ENCODE measurements around the gene B3GNT3. TPM values are rescaled to one million over a fixed set of nuclear protein-coding genes. Genes with fewer than 3 reads are reported as not detected.

Gene B3GNT3
- not detected in 2 replicates for total RNA-seq

GRCh38 chr19:17794731-17795494 is at the start of gene B3GNT3:
Gene B3GNT3, plus strand, starts transcription at chr19:17795138. Its CDS starts 12,670 bp downstream, at chr19:17807808.

DNA sequence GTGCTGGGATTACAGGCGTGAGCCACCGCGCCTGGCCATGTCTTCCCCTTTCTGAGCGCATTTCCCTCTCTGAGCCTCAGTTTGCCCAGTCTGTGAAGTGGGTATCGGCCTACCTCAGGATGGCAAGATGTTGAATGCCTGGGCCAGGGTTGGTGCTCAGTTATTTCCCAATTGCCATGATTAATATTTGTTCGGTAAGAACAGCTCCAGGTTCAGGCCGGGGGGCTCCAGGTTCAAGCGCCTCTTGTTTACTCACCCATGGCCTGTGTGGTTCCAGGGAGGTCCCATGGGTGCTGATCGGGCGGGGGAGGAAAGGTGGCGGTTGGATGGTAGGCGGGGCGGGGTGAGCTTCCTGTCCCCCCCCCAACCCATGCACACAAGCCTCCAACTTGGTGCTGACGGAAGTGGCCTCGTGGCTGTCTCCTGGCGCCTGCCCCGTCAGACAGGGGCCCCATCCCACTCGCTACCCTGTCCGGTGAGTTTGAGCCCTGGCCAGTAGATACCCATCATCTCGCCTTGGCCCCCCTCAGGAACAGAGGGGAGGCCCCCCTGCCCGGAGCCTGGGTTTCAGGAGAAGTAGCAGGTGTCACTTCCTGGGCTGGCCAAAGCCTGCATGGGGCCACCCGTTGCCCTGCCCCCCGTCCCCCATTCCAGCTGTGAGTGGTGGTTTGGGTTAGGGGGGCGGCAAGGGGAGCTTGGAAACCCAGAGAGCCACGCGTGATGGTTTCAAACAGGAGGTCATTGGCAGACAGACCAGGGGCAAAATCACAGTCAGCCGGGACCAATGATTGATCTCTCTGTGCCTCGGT is 43.6 kb upstream of the B3GNT3 start, which contains the start of gene FCHO1:
TSS of gene FCHO1 (plus strand) at position 375 of the 809 bp plus-strand sequence. CDS start 3,688 bp downstream, outside the sequence.

DNA sequence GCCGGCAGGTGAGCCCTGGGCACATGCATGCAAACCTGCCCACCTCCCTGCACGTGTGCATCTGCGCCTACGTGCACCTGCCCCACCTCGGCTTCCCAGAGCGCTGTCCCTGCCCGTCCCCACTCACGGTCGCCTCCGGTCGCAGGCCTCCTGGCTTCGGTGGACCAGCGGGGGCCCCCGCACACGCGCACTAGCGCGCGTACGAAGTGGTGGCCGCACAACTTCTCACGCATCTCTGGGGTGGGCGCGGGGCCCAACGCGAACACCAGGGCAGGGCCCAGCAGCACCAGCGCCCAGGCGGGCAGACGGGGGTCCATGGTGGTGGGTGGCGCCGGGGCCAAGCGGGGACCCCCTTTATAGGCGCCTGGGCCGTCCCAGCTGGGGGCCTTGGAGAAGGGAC is 26.3 kb downstream of the B3GNT3 start, which contains the start of gene INSL3:
TSS of gene INSL3 (minus strand) at position 330 of the 400 bp plus-strand sequence. CDS start at position 317, 13 bp downstream.

DNA sequence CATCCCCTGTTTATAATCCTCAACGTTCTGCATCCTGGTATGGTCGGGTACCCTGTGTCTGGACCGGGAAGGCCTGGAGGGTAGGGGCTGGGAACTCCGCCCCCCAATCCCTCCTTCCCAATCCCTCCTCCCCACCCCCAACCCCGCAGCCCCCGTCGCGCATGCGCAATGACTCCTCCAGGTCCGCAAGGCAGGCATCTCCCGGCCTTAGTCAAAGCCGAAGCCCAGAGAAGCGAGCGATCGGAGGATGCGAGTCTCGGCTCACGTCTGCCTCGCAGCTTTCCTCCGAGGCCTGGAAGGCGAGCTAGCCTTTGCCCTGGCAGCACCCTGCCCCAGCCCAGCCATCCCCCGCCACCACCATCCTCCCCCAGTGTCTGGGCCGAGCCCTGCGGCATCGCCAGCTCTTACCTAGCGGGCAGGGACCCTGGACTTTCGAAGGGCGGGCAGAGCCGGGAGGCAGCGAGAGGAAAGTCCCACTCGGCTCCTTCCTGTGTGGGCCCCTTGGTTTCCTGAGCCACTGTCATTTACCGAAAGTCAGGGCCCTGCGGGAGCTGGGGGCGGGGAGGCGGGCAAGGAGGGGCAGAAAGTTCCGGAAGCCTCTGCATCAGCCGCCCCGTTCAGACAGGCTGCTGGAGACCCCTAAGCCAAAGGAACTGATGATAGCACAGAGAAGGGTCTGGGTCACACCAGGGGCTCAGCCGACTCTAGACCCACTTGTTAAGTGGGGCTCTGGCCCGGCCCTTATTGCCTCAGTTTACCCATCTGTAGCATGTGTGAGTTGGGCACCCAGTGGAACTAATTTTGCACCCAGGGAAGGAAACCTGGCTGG is 52.8 kb downstream of the B3GNT3 start, which contains the start of gene JAK3:
TSS of gene JAK3 (minus strand) at position 445 of the 829 bp plus-strand sequence. CDS start 3,565 bp downstream, outside the sequence.

GRCh38 chr19:17859533-17860330 is 64.8 kb downstream of the B3GNT3 start, which contains the start of gene RPL18A:
Gene RPL18A, plus strand, starts transcription at chr19:17859910. Its CDS starts 47 bp downstream, at chr19:17859957.

Small RNA genes within 50 kb of the gene (small RNA-seq; reads per million reads assigned to genes)
- not detected for gene SNORA68

Other genes starting within 250 kb of the B3GNT3 start
- 70.7 and 83.5 TPM in 2 replicates for gene COLGALT1, start 239.5 kb upstream of the B3GNT3 start, total RNA-seq
- gene UNC13A, start 106.8 kb upstream of the B3GNT3 start, total RNA-seq = under 0.01 TPM in 2 replicates
- 38.8 and 44.8 TPM in 2 replicates for gene MAP1S, start 75.7 kb upstream of the B3GNT3 start, total RNA-seq
- gene FCHO1, start 43.7 kb upstream of the B3GNT3 start, total RNA-seq = 0.93 and 1.7 TPM in 2 replicates
- not detected in 2 replicates for gene INSL3, start 26.4 kb downstream of the B3GNT3 start, total RNA-seq
- 1.7 and 1.9 TPM in 2 replicates for gene JAK3, start 52.8 kb downstream of the B3GNT3 start, total RNA-seq
- 1,273 and 1,499 TPM in 2 replicates for gene RPL18A, start 64.8 kb downstream of the B3GNT3 start, total RNA-seq
- gene SLC5A5, start 76.8 kb downstream of the B3GNT3 start, total RNA-seq = not detected in 2 replicates
- gene CCDC124, start 137.9 kb downstream of the B3GNT3 start, total RNA-seq = 41.5 and 48.0 TPM in 2 replicates
- gene KCNN1, start 172.0 kb downstream of the B3GNT3 start, total RNA-seq = 0.27 TPM in 1 of 2 replicates, not detected in the other
- 7.4 and 8.8 TPM in 2 replicates for gene ARRDC2, start 213.0 kb downstream of the B3GNT3 start, total RNA-seq

Data from thoracic aorta endothelial cell (primary cell).